HL-60 (cell line): Measurements from ENCODE around the gene TRIM25.

Source experiments
- DNase-seq, 2 experiments: peaks; one replicate each; pipeline ENCODE4 v3.0.0-alpha.2; 2010 to 2020; ENCODE audit warnings: low read depth in 1 of 2, low spot score in 1 of 2
- H3K27ac ChIP-seq: fragments of 250-450 bp; sonication (Bioruptor Pico); replicated peaks from 2 replicates; pipeline ENCODE4 v1.5.1; 2020; ENCODE audit warnings: mild to moderate bottlenecking, moderate library complexity
- H3K27me3 ChIP-seq: fragments of 250-450 bp; sonication (Bioruptor Pico); 2 replicates; pipeline ENCODE4 v1.5.1; 2021; ENCODE audit warnings: mild to moderate bottlenecking, moderate library complexity; ENCODE audit not compliant: insufficient read depth, poor library complexity, severe bottlenecking
- H3K4me3 ChIP-seq: replicated peaks from 2 replicates; pipeline ENCODE4 v1.5.1; 2011; ENCODE audit warnings: mild to moderate bottlenecking, control low read depth, low read length; ENCODE audit not compliant: insufficient read depth
- GABPA ChIP-seq: IDR thresholded peaks from 2 replicates; pipeline ENCODE4 v1.6.1; 2012; ENCODE audit warnings: low read depth
- POLR2AphosphoS5 ChIP-seq: IDR thresholded peaks from 2 replicates; pipeline ENCODE4 v1.6.1; 2012; ENCODE audit warnings: low read depth
- SPI1 ChIP-seq: IDR thresholded peaks from 2 replicates; pipeline ENCODE4 v1.6.1; 2012; ENCODE audit warnings: low read depth, mild to moderate bottlenecking, borderline replicate concordance
- TF ChIP-seq, protein P1 (sequence below): IDR thresholded peaks from one replicate; pipeline ENCODE4 v1.5.1; 2011; ENCODE audit warnings: low read length, control low read depth, inconsistent platforms; ENCODE audit not compliant: insufficient read depth
- TF ChIP-seq, protein P2 (sequence below): IDR thresholded peaks from 2 replicates; pipeline ENCODE4 v1.6.1; 2012; ENCODE audit warnings: low read depth; ENCODE audit not compliant: insufficient replicate concordance

TRIM25 gene

DNA sequence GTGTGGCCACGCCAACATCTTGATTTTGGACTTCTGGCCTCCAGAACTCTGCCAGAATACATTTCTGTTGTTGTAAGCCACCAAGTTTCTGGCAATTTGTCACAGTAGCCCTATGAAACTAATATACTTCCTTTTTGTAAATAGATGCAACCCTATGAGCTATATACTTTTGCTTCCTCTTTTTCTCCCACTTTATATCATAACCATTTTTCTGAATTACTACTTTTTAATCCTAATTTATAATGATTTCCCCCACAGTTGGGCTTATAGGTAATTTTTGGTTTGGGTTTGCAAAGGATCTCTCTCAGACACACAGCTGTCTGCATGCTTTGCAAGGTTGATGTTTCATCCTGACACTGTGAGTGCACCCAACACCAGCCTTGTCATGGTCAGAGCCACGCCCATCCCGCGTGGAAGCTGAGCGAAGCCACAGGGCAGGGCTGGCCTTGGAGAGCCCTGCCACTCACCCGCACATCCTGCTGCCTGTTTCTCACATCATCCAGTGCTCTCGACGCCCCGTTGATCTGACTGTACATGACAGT is 5.8 kb downstream of the TRIM25 start:
- H3K27me3 ChIP-seq, result no peaks in the 10 kb centered on the region
- peak; percentile 41 to 83 for DNase-seq
- TF ChIP-seq, protein P1, sequence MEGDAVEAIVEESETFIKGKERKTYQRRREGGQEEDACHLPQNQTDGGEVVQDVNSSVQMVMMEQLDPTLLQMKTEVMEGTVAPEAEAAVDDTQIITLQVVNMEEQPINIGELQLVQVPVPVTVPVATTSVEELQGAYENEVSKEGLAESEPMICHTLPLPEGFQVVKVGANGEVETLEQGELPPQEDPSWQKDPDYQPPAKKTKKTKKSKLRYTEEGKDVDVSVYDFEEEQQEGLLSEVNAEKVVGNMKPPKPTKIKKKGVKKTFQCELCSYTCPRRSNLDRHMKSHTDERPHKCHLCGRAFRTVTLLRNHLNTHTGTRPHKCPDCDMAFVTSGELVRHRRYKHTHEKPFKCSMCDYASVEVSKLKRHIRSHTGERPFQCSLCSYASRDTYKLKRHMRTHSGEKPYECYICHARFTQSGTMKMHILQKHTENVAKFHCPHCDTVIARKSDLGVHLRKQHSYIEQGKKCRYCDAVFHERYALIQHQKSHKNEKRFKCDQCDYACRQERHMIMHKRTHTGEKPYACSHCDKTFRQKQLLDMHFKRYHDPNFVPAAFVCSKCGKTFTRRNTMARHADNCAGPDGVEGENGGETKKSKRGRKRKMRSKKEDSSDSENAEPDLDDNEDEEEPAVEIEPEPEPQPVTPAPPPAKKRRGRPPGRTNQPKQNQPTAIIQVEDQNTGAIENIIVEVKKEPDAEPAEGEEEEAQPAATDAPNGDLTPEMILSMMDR, result no peak
- TF ChIP-seq, protein P2, sequence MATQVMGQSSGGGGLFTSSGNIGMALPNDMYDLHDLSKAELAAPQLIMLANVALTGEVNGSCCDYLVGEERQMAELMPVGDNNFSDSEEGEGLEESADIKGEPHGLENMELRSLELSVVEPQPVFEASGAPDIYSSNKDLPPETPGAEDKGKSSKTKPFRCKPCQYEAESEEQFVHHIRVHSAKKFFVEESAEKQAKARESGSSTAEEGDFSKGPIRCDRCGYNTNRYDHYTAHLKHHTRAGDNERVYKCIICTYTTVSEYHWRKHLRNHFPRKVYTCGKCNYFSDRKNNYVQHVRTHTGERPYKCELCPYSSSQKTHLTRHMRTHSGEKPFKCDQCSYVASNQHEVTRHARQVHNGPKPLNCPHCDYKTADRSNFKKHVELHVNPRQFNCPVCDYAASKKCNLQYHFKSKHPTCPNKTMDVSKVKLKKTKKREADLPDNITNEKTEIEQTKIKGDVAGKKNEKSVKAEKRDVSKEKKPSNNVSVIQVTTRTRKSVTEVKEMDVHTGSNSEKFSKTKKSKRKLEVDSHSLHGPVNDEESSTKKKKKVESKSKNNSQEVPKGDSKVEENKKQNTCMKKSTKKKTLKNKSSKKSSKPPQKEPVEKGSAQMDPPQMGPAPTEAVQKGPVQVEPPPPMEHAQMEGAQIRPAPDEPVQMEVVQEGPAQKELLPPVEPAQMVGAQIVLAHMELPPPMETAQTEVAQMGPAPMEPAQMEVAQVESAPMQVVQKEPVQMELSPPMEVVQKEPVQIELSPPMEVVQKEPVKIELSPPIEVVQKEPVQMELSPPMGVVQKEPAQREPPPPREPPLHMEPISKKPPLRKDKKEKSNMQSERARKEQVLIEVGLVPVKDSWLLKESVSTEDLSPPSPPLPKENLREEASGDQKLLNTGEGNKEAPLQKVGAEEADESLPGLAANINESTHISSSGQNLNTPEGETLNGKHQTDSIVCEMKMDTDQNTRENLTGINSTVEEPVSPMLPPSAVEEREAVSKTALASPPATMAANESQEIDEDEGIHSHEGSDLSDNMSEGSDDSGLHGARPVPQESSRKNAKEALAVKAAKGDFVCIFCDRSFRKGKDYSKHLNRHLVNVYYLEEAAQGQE, result no peak
- no peak; the same call in 1 of the 2 replicates for TF ChIP-seq SPI1
- TF ChIP-seq POLR2AphosphoS5, result no peak
- TF ChIP-seq GABPA, result no peak
- H3K27ac ChIP-seq, result no peak overlapping the region
- no peak overlapping the region for H3K4me3 ChIP-seq

DNA sequence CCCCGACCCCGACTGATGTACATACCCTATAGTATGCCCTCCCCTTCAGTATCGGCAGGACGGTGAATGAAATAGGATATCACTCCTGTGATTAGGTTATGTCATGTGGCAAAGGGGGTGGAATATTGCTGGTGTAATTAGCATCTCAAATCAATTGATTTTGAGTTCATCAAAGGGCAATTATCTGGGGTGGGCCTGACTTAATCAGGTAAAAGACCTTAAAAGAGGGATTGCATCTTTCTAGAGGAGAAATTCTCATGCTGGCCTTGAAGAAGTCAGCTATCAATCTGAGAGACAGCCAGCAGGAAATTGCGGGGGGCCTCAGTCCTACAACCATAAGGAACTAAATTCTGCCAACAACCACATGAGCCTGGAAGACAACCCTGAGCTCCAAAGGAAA is 10.3 kb downstream of the TRIM25 start:
- no peak overlapping the region for H3K4me3 ChIP-seq
- no peak for DNase-seq
- H3K27ac ChIP-seq, result no peak overlapping the region
- no peaks in the 10 kb centered on the region for H3K27me3 ChIP-seq
- TF ChIP-seq, protein P1, result no peak
- TF ChIP-seq SPI1 (no peak), GABPA (no peak), POLR2AphosphoS5 (no peak)
- TF ChIP-seq, protein P2, result no peak

DNA sequence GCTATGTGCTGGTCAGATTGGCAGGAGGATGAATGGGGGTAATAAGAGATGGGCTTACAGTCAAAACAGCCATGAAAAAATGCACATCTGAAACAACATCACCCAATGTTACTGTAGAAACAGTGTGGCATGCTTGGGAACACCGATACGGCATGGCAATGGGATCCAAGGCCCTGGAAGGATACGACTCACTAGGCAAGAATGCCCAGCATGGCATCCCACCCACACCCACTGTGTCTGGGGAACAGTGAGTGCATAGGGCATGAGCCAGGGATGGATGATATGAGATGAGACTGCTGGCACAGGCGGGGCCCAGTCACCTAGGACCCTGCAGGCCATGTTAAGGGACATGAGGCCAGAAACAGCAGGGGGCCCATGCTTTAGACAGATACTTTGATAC is 11.5 kb downstream of the TRIM25 start:
- TF ChIP-seq GABPA, result no peak
- TF ChIP-seq POLR2AphosphoS5, result no peak; the same call in 1 of the 2 replicates
- TF ChIP-seq, protein P1, result no peak
- TF ChIP-seq, protein P2, result no peak
- no peak for DNase-seq
- Histone ChIP-seq H3K27ac (no peak overlapping the region), H3K4me3 (no peak overlapping the region), H3K27me3 (no peaks in the 10 kb centered on the region)
